ENCODE results near the gene CD46.
"Not testable (repeated sequence)": the region's sequence is repeated elsewhere in the genome, so short reads cannot be mapped to it uniquely, and the experiment has no call there.

Gene CD46

DNA sequence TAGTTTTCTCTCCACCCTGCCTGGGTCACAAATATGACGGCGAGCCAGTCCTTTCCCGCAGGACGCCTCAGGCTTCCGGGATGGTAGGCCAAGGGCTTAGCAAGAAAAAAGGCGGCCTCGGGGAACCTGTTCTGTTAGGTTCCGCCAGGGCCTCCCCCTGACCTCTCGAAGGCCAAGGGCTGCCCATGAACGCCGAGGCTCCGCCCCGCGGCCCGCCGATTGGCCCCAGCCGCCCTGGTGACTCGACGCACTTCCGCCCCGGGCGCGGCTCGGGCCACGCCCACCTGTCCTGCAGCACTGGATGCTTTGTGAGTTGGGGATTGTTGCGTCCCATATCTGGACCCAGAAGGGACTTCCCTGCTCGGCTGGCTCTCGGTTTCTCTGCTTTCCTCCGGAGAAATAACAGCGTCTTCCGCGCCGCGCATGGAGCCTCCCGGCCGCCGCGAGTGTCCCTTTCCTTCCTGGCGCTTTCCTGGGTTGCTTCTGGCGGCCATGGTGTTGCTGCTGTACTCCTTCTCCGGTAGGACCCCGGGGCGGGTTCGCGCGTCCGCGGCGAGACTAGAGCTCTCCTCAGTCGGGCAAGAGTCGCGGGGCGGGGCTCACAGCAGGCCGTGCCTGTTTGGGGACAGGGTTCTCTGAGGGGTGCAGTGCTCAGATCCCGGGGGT is at the start of gene CD46:
Gene CD46, plus strand, starts transcription at position 265 of the 666 bp plus-strand sequence. Its CDS starts 159 bp downstream, at position 424.
- peak; percentile 85 for DNase-seq (ENCODE audit: low read depth)

- DNase-seq (ENCODE audit: low read depth) = no peak
These were observed 49.5 kb upstream of the CD46 start for GRCh38 chr1:207702317-207702716.

- DNase-seq (ENCODE audit: low read depth) = no peak
These were observed 48.1 kb upstream of the CD46 start for GRCh38 chr1:207703712-207704111.

DNA sequence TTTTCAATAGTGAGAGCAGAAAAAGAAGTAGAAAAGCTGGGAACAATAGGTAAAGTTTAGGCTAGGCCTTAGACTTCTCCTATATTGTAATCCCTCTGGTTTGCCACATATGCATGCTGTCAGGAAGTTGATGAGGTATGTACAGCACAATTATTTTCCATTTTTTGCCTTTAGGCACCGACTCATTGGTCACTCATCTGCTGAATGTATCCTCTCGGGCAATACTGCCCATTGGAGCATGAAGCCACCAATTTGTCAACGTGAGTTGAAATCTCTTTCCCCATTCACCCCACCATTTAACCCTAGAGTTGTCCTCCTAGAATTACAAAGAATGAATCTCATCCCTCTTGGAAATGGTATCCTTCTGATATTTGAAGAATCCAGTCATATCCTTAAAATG is 43.9 kb upstream of the CD46 start:
- DNase-seq (ENCODE audit: low read depth) = not testable (repeated sequence)

DNA sequence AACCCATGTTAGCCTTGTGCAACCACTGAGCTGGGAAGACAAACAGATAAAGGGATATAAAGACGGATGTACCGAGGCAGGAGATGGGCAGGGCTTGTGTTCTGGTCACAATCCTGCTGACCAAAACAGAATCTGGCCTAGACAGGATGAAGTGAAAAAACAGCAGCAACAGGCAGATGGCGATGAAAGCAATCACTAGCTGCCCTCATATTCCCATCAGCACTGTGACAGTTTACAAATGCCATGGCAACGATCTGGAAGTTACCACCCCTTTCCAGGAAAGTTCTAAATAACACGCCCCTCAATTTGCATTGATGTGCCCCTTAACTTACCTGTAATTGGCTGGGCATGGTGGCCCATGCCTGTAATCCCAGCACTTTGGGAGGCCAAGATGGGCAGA is 40.6 kb upstream of the CD46 start:
- no peak for DNase-seq (ENCODE audit: low read depth)

DNA sequence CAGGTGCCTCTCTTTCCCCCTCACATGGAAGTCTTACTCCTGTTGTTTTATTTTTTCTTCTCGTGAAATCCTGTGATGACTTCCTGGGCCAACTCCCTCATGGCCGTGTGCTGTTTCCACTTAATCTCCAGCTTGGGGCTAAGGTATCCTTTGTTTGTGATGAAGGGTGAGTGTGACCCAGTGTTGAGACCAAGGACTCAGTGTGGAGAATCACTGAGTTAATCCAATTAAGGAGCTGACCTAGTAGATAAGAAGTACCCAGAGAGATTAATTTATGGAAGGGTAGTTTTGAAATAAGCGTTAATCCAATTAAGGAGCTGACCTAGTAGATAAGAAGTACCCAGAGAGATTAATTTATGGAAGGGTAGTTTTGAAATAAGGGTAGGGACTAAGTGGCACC is 39.2 kb upstream of the CD46 start:
- DNase-seq (ENCODE audit: low read depth) = not testable (repeated sequence)

DNA sequence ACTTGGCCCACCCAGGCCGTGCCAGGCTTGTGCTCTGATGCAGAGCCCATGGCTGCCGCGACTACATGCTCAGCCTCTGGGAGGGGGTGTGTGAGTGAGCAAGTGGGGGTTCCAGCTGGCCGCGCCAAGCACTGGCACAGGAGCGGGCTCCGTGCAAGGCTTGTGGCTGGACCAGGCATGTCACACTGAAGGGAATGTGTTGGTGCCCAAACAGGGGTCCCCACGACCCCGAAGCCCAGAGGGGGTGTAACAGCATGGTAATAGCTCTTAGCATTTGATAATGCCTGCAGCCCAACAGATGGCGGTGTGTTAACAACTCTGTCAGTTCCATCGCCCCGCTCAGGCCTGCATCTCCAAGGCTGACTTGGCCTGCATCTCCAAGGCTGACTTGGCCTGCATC is 38.3 kb upstream of the CD46 start:
- no peak for DNase-seq (ENCODE audit: low read depth)

DNA sequence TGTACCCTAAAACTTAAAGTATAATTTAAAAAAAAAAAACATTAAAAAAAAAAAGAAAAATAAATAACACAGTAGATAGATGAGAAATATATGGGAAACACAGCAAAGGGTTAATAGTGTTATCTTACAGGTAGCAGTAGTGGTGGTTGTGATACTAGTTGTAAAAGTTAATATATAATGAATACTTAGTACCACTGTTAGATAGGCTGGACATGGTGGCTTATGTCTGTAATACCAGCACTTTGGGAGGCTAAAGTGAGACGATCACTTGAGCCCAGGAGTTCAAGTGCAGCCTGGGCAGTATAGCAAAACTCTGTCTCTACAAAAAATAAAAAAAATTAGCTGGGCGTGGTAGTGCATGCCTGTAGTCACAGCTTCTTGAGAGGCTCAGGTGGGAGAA is 32.6 kb upstream of the CD46 start:
- DNase-seq (ENCODE audit: low read depth) = no peak

GRCh38 chr1:207728200-207728858 is 23.5 kb upstream of the CD46 start:
- DNase-seq (ENCODE audit: low read depth) = not testable (repeated sequence)

GRCh38 chr1:207737503-207738157 is 14.2 kb upstream of the CD46 start:
- DNase-seq (ENCODE audit: low read depth) = not testable (repeated sequence)

DNA sequence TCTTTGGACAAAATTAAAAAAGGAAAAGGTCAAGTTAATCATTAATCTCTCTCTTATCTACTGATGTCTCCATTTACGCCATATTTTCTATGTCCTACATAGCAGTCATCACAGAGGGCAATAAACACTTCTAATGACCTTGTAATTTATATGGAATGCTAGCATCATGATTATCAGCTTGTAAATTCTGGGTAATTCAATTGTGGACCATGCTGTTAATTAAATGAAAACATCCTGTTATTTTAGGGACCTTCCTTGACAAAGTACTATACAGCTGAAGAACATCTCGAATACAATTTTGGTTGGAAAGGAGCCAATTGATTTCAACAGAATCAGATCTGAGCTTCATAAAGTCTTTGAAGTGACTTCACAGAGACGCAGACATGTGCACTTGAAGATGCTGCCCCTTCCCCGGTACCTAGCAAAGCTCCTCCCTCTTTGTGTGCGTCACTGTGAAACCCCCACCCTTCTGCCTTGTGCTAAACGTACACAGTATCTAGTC is 13.6 kb upstream of the CD46 start:
- not testable (repeated sequence) for DNase-seq (ENCODE audit: low read depth)

- DNase-seq (ENCODE audit: low read depth) = no peak
These were observed 11.6 kb upstream of the CD46 start for GRCh38 chr1:207740207-207740606.

DNA sequence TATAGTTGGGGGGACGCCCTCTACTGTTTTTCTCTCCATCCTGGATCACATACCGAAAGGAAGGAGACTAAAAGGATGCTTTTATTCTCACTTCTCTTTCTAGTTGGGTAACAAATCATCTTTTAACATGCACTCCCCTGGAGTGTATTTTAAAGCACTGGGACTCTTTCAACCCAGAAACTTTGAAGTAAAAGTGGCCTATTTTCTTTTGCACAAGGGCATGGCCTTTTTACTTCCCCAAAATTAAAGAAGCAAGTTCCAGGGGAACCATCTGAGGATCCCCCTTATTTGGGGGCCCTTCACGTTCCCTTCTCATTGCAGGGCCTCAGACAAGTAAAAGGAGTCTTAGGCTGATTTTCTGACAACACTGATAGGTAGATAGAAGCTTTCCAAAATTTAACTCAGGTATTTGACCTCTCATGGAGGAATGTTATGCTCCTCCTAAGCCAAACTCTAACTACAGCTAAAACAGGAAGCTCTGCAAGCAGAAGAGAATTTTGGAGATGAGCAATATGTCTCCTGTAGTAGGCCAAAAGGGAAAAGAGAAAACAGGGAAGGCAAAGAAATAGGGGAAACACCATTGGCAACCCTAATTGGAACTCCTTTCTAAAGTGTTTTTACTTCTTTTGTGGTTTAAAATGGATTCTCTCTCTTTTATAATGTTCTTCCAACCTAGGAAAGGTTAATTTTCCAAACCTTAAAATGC is 8.9 kb upstream of the CD46 start:
- no peak for DNase-seq (ENCODE audit: low read depth)

DNA sequence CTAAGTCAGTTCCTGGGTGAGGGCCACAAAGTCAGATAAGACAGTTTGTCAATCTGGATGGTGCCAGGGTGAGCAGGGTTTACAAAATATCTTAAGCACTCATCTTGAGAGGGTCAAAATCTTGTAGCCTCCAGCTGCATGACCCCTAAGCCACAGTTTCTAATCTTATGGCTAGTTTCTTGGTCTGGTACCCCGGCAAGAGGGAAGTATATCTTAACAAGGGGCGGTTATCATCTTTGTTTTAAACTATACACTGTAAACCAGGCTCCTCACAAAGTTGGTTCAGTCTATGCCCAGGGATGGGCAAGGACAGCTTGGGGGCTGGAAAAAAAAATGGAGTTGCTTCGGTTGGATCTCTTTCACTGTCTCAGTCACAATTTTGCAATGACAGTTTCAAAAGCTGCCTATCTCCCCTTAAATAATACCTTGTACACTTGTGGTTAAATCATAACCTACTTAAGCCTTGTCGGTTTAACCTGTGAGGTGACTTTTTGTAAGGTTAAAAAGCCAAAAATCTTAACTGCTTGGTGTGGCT is 7.8 kb upstream of the CD46 start:
- no peak for DNase-seq (ENCODE audit: low read depth)

GRCh38 chr1:207745285-207745684 is 6.6 kb upstream of the CD46 start:
- no peak for DNase-seq (ENCODE audit: low read depth)

DNA sequence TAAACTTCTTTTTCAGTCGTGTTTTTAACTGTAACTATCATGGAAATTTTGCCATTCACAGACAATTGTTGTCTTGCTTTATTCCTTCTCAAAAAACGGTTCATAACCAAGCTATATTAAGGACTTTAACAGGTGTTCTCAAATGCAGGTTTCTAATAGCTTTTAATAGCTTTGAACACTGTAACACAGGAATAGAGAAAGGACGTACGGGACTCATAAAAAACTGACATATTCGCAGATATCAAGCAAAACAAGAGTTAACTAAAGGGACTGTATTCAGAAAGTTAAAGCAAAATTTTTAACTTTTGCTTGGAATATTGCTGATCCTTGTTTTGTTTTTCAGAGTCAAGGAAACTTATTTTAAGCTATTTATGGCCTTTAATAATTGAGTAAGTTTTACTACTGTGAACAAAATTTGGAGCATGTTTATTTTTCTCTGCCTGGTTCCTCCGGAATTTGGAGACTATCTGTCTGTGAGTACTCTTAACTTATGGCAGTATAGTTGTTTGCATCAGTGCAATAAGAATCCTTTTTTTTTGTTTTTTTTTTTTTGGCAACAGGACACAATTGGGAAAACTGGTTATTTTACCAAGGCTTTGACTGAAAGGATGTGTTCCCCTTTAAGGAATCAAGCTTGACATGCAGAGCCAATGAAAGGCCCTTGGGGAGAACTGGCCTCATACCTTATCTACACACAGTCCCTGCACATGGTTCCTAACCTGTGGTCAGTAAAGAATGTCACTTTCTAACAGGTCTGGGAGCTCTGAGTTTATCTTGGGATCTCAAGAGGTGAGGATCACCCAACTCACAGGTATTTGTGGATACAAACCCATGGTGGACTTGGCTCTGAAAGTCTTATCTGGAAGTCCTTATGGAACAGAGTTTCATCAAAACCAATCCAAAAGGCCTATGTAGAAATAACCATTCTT is 5.8 kb upstream of the CD46 start:
- DNase-seq (ENCODE audit: low read depth) = no peak

DNA sequence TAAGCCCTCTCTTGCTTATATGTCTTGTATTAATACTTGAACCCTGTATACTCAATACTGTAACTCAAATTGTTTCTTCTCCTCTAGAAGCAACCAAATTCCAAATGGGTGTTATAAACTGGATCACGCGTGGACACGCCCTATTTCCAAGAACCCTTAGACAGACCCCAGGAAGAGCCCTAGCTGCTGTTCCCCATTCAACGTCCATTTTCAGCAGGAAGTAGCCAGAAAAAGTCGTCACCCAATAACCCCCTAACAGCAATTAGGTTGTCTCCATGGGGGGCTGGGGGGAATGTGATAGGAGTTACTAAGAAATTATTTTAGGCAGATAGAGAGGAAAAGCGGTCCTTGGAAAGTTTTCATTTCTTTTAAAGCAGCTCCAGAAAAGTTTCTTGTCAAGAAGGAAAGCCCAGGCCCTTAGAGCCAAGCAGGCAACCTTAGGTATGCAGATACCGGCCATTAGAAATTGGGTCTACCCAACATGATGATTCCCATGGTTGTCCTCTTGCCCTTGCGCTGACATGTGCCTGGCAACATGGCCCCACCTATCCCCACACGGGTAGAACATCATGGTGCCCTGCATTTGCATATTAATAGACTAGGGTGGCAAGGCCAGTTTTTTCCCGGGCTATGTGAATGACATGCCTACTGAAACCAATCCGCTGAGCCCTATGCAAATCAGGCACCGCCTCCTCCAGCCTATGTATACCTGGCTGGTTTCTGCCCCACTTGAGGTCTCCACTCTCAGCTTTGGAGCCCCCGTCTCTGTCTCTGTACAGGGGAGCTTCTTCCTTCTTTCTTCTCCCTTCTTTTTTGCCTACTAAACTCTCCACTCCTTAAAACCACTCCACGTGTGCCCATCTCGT is 4.0 kb upstream of the CD46 start:
- no peak for DNase-seq (ENCODE audit: low read depth)

DNA sequence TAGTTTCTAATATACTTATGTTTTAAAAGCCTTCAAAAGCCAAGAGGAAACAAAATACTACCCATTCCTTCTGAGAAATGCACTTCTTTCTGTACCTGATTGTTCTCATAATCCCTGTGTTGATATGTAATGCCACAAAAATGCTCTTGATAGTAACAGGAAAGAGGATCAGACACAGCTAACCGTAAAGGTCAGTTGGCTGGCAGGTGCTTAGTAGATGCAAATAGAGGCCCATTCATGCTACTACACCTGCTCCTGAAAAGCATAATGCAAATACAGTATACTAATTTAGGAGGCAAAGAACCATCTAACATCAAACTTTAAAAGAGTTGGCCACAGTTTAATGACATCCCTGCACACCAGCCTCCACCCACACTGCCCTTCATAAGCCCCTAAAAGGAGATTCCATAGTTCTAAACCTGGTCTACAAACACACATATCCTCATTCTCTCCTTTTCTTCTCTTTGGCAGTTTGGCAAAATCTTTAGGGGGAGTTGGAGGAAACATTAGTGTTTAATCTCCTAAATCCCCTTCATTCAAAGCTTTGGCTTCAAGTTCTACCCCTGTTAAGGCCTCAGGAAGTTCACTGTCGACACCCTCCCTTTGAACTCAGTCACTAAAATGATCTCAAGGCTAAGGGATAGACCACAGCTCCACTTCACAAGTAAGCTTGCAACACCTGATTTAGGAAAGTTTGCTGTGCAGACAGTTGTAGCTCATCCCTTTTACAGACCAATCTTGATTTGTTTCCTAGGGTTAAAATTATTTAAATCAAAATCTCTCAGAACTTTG is 2.9 kb upstream of the CD46 start:
- no peak for DNase-seq (ENCODE audit: low read depth)

DNA sequence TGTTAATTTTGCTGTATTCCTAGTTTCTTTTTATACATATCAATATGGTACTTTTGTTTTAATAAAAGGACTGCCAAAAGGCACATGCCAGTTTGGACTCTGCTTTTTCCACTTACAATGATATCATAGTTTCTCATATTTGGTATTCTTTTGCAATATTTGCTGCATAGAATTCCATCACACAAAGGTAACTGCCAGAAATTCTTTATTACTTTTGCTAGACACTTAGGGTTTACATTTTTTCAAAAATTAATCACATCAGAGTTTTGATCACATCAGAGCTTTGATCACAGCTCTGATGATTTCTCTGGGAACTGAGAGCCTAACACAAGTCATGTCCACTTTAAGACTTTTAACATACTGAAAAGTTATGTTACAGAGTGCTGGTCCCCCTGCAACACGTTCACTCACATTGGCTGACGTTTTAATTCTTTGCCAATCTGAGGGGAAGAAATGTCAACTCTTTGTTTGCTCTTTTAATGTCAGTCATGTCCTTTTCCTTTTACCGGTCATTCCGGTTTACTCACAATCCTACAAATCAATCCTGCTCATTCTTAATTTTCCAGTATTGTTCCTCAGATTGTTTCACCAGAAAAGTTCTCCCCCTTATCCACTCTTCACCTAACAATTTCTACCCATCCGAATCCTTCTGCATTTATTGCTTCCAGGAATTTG is 1.1 kb upstream of the CD46 start:
- no peak for DNase-seq (ENCODE audit: low read depth)

All from stimulated activated CD8-positive, alpha-beta memory T cell treated with anti-CD3 and anti-CD28 coated beads, Interleukin-15, amount 100 ng/mL, for 1 hour (primary cell).